Measurements from ENCODE around the gene TIMD4. TPM values are rescaled to one million over a fixed set of nuclear protein-coding genes. Genes with fewer than 3 reads are reported as not detected.

Gene TIMD4
- total and polyA plus RNA-seq, 9 of the 15 experiments (the other 6 are each of a cell fraction or from before 2014, with no cell fraction given) = not detected

GRCh38 chr5:157006262-157006661 is 43.2 kb upstream of the TIMD4 start:
- H3K4me2 ChIP-seq (ENCODE audit: insufficient read depth, low read length) = no peak overlapping the region
- intact Hi-C loops (cut with micrococcal nuclease) = no loop called here
- no peaks in the 10 kb centered on the region for H3K27me3 ChIP-seq (ENCODE audit: control insufficient read depth in 2 of 2, insufficient read depth in 2 of 2, low read length in 2 of 2)
- CTCF ChIA-PET (ENCODE audit: low intra/inter-chr PET ratio) = no interaction called here
- POLR2A ChIA-PET = no interaction called here
- DNase-seq (ENCODE audit: extremely low read depth in 1 of 4, low spot score in 3 of 4) (no peak), ATAC-seq (no peak), FAIRE-seq (no peak)
- H2AFZ ChIP-seq (ENCODE audit: low read depth, low read length) = no peak overlapping the region
- no peaks in the 10 kb centered on the region for H3K79me2 ChIP-seq (ENCODE audit: control insufficient read depth, insufficient read depth, low read length)
- H3K9ac ChIP-seq (ENCODE audit: insufficient read depth in 1 of 2, low read depth in 2 of 2, low read length in 2 of 2) = no peak overlapping the region
- no peak overlapping the region for H3K4me3 ChIP-seq
- H3K9me1 ChIP-seq (ENCODE audit: control insufficient read depth, insufficient read depth, low read length) = no peaks in the 10 kb centered on the region
- in situ Hi-C loops (cut with MboI) = no loop called here
- H3K36me3 ChIP-seq (ENCODE audit: control insufficient read depth, insufficient read depth, low read length) = no peaks in the 10 kb centered on the region
- no peaks in the 10 kb centered on the region for H4K20me1 ChIP-seq (replicated peaks; ENCODE audit: control insufficient read depth, insufficient read depth, low read length)
- no peak overlapping the region for H3K27ac ChIP-seq (ENCODE audit: extremely low read depth, low read depth, low read length)
- WGBS (ENCODE audit: insufficient coverage, low coverage, missing lambda C conversion rate) = 0% methylated on average over 2 of the region's 2 CpGs
- no TSS peak for BruUV-seq (replicated peaks)
- H3K4me1 ChIP-seq (replicated peaks in 1 of 2; ENCODE audit: control insufficient read depth in 2 of 2, insufficient read depth in 2 of 2, low read length in 2 of 2) = no peaks in the 10 kb centered on the region
- H3K9me3 ChIP-seq (replicated peaks; ENCODE audit: control insufficient read depth, insufficient read depth, low read depth, low read length) = no peaks in the 10 kb centered on the region
- TF ChIP-seq ZNF79 (CRISPR knock-in tag; IDR thresholded peaks at IDR 0.05; ENCODE audit: low read depth) (no peak), ATF7 (IDR thresholded peaks at IDR 0.05) (no peak), SIN3A (IDR thresholded peaks at IDR 0.05; ENCODE audit: borderline replicate concordance in 2 of 2, control insufficient read depth in 1 of 2, low read depth in 2 of 2, low read length in 2 of 2) (no peak), FUS (optimal IDR thresholded peaks at IDR 0.05; ENCODE audit: low read depth, low read length) (no peak), ZNF740 (CRISPR knock-in tag; IDR thresholded peaks at IDR 0.05) (no peak), ZNF740 (tag; IDR thresholded peaks at IDR 0.05) (no peak), DDX20 (tag; IDR thresholded peaks at IDR 0.05; ENCODE audit: low read depth) (no peak), NR2C2 (CRISPR knock-in tag; IDR thresholded peaks at IDR 0.05) (no peak), NR2C2 (tag; IDR thresholded peaks at IDR 0.05) (no peak), JUND (IDR thresholded peaks at IDR 0.05; ENCODE audit: borderline replicate concordance, low read depth, low read length) (no peak), JUND (tag; IDR thresholded peaks at IDR 0.05; ENCODE audit: borderline replicate concordance, low read depth, low read length) (no peak), CUX1 (CRISPR knock-in tag; IDR thresholded peaks at IDR 0.05) (no peak), FOXM1 (IDR thresholded peaks at IDR 0.05; ENCODE audit: low read depth) (no peak), FOXM1 (CRISPR knock-in tag; IDR thresholded peaks at IDR 0.05; ENCODE audit: low read depth) (no peak), ZNF175 (CRISPR knock-in tag; IDR thresholded peaks at IDR 0.05; ENCODE audit: low read depth) (no peak), ZNF695 (CRISPR knock-in tag; IDR thresholded peaks at IDR 0.05) (no peak), NELFE (IDR thresholded peaks at IDR 0.05; ENCODE audit: insufficient read depth, insufficient read length) (no peak), ZNF444 (CRISPR knock-in tag; IDR thresholded peaks at IDR 0.05) (no peak), NCOA1 (IDR thresholded peaks at IDR 0.05; ENCODE audit: low read depth) (no peak)
